ENCODE data around the gene FAXDC2.
A peak's percentile ranks its signal among the peaks of the same experiment; 100 is the strongest.

FAXDC2 gene

GRCh38 chr5:154863291-154864080 is 13.1 kb upstream of the FAXDC2 start:
- H2AFZ ChIP-seq, result no peak overlapping the region
- peaks cover 10% of the 10 kb centered on the region for H3K4me1 ChIP-seq
- H3K79me2 ChIP-seq, result peaks cover 34% of the 10 kb centered on the region
- no peak overlapping the region for H3K4me3 ChIP-seq (ENCODE audit: low read depth, low read length)
- no peak overlapping the region for H3K27ac ChIP-seq
- H3K27me3 ChIP-seq (ENCODE audit: control insufficient read depth, insufficient read depth, low read length), result no peaks in the 10 kb centered on the region
- H3K36me3 ChIP-seq (ENCODE audit: control insufficient read depth, insufficient read depth, low read length), result peaks cover 3% of the 10 kb centered on the region
- H3K9ac ChIP-seq, result no peak overlapping the region
- TF ChIP-seq, protein P1, sequence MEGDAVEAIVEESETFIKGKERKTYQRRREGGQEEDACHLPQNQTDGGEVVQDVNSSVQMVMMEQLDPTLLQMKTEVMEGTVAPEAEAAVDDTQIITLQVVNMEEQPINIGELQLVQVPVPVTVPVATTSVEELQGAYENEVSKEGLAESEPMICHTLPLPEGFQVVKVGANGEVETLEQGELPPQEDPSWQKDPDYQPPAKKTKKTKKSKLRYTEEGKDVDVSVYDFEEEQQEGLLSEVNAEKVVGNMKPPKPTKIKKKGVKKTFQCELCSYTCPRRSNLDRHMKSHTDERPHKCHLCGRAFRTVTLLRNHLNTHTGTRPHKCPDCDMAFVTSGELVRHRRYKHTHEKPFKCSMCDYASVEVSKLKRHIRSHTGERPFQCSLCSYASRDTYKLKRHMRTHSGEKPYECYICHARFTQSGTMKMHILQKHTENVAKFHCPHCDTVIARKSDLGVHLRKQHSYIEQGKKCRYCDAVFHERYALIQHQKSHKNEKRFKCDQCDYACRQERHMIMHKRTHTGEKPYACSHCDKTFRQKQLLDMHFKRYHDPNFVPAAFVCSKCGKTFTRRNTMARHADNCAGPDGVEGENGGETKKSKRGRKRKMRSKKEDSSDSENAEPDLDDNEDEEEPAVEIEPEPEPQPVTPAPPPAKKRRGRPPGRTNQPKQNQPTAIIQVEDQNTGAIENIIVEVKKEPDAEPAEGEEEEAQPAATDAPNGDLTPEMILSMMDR (IDR thresholded peaks at IDR 0.05), result no peak
- H3K9me3 ChIP-seq (ENCODE audit: control insufficient read depth, low read length), result no peaks in the 10 kb centered on the region
- no peak overlapping the region for H3K4me2 ChIP-seq (ENCODE audit: low read length)

DNA sequence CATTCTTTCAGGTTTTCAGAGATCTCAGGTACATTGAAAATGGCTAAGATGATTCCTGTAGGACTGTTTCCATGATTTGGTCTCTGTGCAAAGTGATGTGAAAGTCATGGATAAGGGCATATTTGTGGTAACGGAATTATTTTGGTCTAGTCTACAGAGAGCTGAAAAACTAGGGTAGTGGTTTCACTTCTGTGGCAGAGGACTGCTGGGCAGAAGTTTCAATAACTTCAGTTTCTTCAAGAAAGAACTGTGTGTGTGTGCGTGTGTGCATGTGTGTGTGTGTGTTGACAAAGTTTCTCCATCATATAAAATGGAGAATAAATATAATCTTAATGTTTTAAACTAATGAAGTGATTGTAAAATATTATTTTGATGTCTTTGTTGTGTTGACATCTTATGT is 12.4 kb upstream of the FAXDC2 start:
- Histone ChIP-seq H3K9ac (no peak overlapping the region), H3K4me1 (peaks cover 10% of the 10 kb centered on the region), H3K4me2 (ENCODE audit: low read length) (no peak overlapping the region), H3K36me3 (ENCODE audit: control insufficient read depth, insufficient read depth, low read length) (peaks cover 3% of the 10 kb centered on the region), H3K4me3 (ENCODE audit: low read depth, low read length) (no peak overlapping the region), H3K27me3 (ENCODE audit: control insufficient read depth, insufficient read depth, low read length) (no peaks in the 10 kb centered on the region), H3K9me3 (ENCODE audit: control insufficient read depth, low read length) (no peaks in the 10 kb centered on the region), H3K27ac (no peak overlapping the region), H2AFZ (no peak overlapping the region), H3K79me2 (peaks cover 34% of the 10 kb centered on the region)
- TF ChIP-seq, protein P1 (IDR thresholded peaks at IDR 0.05), result no peak

- no peak overlapping the region for H2AFZ ChIP-seq
- no peaks in the 10 kb centered on the region for H3K27me3 ChIP-seq (ENCODE audit: control insufficient read depth, insufficient read depth, low read length)
- no peak overlapping the region for H3K27ac ChIP-seq
- peaks cover 34% of the 10 kb centered on the region for H3K79me2 ChIP-seq
- H3K9me3 ChIP-seq (ENCODE audit: control insufficient read depth, low read length), result no peaks in the 10 kb centered on the region
- no peak overlapping the region for H3K4me2 ChIP-seq (ENCODE audit: low read length)
- H3K9ac ChIP-seq, result no peak overlapping the region
- TF ChIP-seq, protein P1 (IDR thresholded peaks at IDR 0.05), result no peak
- H3K36me3 ChIP-seq (ENCODE audit: control insufficient read depth, insufficient read depth, low read length), result peaks cover 3% of the 10 kb centered on the region
- no peak overlapping the region for H3K4me3 ChIP-seq (ENCODE audit: low read depth, low read length)
- peaks cover 10% of the 10 kb centered on the region for H3K4me1 ChIP-seq
These were observed 11.5 kb upstream of the FAXDC2 start for GRCh38 chr5:154861946-154862345.

DNA sequence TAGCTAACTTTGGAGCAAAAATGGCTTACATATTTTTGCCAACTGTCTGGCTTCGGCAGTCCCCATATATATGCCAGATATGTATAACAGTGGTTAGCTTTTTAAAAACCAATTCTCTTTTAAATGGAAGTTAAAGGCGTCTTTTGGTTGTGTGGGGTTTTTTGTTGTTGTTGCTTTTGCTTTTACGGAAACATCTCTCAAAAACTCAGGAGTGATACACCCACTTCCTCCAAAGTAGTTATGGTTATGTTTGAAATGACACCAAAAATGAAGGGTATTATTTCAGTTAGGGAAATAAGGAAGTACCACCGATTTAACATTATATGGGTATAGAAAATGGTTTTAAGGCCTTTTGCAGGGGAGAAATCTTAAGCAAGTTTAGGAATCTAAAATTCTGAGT is 10.4 kb upstream of the FAXDC2 start:
- Histone ChIP-seq H3K4me2 (ENCODE audit: low read length) (peak overlapping the region; percentile 78), H3K36me3 (ENCODE audit: control insufficient read depth, insufficient read depth, low read length) (peaks cover 3% of the 10 kb centered on the region), H3K27me3 (ENCODE audit: control insufficient read depth, insufficient read depth, low read length) (no peaks in the 10 kb centered on the region), H3K27ac (no peak overlapping the region), H3K4me3 (ENCODE audit: low read depth, low read length) (peak overlapping the region; percentile 24), H3K79me2 (peaks cover 34% of the 10 kb centered on the region), H3K4me1 (peaks cover 10% of the 10 kb centered on the region), H2AFZ (no peak overlapping the region), H3K9ac (no peak overlapping the region), H3K9me3 (ENCODE audit: control insufficient read depth, low read length) (no peaks in the 10 kb centered on the region)
- TF ChIP-seq, protein P1 (IDR thresholded peaks at IDR 0.05), result no peak

- Histone ChIP-seq H3K4me3 (ENCODE audit: low read depth, low read length) (peak overlapping the region; percentile 92), H3K79me2 (peaks cover 34% of the 10 kb centered on the region), H2AFZ (no peak overlapping the region), H3K4me1 (peaks cover 10% of the 10 kb centered on the region), H3K27ac (peak overlapping the region; percentile 94), H3K9me3 (ENCODE audit: control insufficient read depth, low read length) (no peaks in the 10 kb centered on the region), H3K36me3 (ENCODE audit: control insufficient read depth, insufficient read depth, low read length) (no peaks in the 10 kb centered on the region), H3K27me3 (ENCODE audit: control insufficient read depth, insufficient read depth, low read length) (no peaks in the 10 kb centered on the region), H3K9ac (no peak overlapping the region), H3K4me2 (ENCODE audit: low read length) (peak overlapping the region; percentile 78)
- TF ChIP-seq, protein P1 (IDR thresholded peaks at IDR 0.05), result no peak
These were observed 9.7 kb upstream of the FAXDC2 start for GRCh38 chr5:154860123-154860522.

All from parathyroid adenoma (tissue), 2 donors.